GM23338 (cell line): ENCODE data around the gene ITPRID2. TPM values are rescaled to one million over a fixed set of nuclear protein-coding genes. Genes with fewer than 3 reads are reported as not detected.

ENCODE experiments used
- ATAC-seq: fragments of 200-7000 bp; cut with Tn5 transposase; 3 replicates; pipeline ENCODE4 v1.9.1; 2020
- DNase-seq: peaks from one replicate; pipeline ENCODE4 v3.0.0-alpha.2; 2015; ENCODE audit warnings: low spot score
- H2AFZ ChIP-seq: fragments of 200-600 bp; sonication (generic); 2 replicates; pipeline ENCODE4 v1.8.0; 2016; ENCODE audit warnings: antibody characterized with exemption, mild to moderate bottlenecking, moderate library complexity
- H3F3A ChIP-seq: fragments of 200-600 bp; sonication (generic); replicated peaks from 2 replicates; pipeline ENCODE4 v1.8.0; 2017; ENCODE audit warnings: antibody characterized with exemption, mixed run types, low read depth
- H3K27ac ChIP-seq: fragments of 200-600 bp; sonication (generic); 2 replicates; pipeline ENCODE4 v1.6.1; 2016; ENCODE audit warnings: low read depth
- H3K27me3 ChIP-seq: fragments of 200-600 bp; sonication (generic); 2 replicates; pipeline ENCODE4 v1.8.0; 2016; ENCODE audit warnings: mild to moderate bottlenecking, mixed run types, moderate library complexity; ENCODE audit not compliant: insufficient read depth
- H3K36me3 ChIP-seq: fragments of 200-600 bp; sonication (generic); 2 replicates; pipeline ENCODE4 v1.8.0; 2016; ENCODE audit warnings: mild to moderate bottlenecking; ENCODE audit not compliant: insufficient read depth
- H3K4me1 ChIP-seq: fragments of 200-600 bp; sonication (generic); 2 replicates; pipeline ENCODE4 v1.8.0; 2016; ENCODE audit warnings: mild to moderate bottlenecking, moderate library complexity; ENCODE audit not compliant: insufficient read depth
- H3K4me2 ChIP-seq: fragments of 200-600 bp; sonication (generic); 2 replicates; pipeline ENCODE4 v1.7.1; 2017; ENCODE audit warnings: mixed run types
- H3K4me3 ChIP-seq: fragments of 200-600 bp; sonication (generic); 2 replicates; pipeline ENCODE4 v1.6.1; 2016; ENCODE audit warnings: mixed run types
- H3K79me2 ChIP-seq: fragments of 200-600 bp; sonication (generic); replicated peaks from 2 replicates; pipeline ENCODE4 v1.8.0; 2017; ENCODE audit warnings: mild to moderate bottlenecking; ENCODE audit not compliant: insufficient read depth
- H3K9me2 ChIP-seq: fragments of 200-600 bp; sonication (generic); 2 replicates; pipeline ENCODE4 v1.8.0; 2017; ENCODE audit not compliant: insufficient read depth
- H4K20me1 ChIP-seq: fragments of 200-600 bp; sonication (generic); replicated peaks from 2 replicates; pipeline ENCODE4 v1.8.0; 2017; ENCODE audit warnings: mild to moderate bottlenecking; ENCODE audit not compliant: insufficient read depth
- H3K27ac Mint-ChIP-seq: 2 replicates; pipeline ENCODE4 v1.8.0; 2020; ENCODE audit warnings: inconsistent platforms, mild to moderate bottlenecking, moderate library complexity, mixed read lengths
- H3K27me3 Mint-ChIP-seq: 3 replicates; pipeline ENCODE4 v1.8.0; 2022; ENCODE audit warnings: low read depth, mild to moderate bottlenecking, moderate library complexity, mixed read lengths, inconsistent platforms; ENCODE audit not compliant: insufficient read depth, poor library complexity
- H3K36me3 Mint-ChIP-seq: 3 replicates; pipeline ENCODE4 v1.8.0; 2021; ENCODE audit warnings: low read depth, mild to moderate bottlenecking, inconsistent platforms, moderate library complexity, mixed read lengths
- H3K4me1 Mint-ChIP-seq: 3 replicates; pipeline ENCODE4 v1.8.0; 2020; ENCODE audit warnings: mild to moderate bottlenecking, inconsistent platforms, mixed read lengths
- H3K4me3 Mint-ChIP-seq: 3 replicates; pipeline ENCODE4 v1.8.0; 2021; ENCODE audit warnings: moderate library complexity, mild to moderate bottlenecking, inconsistent platforms, mixed read lengths
- H3K9me3 Mint-ChIP-seq: 3 replicates; pipeline ENCODE4 v1.8.0; 2020; ENCODE audit warnings: moderate library complexity, mild to moderate bottlenecking, inconsistent platforms, mixed read lengths
- EZH2 ChIP-seq: fragments of 200-600 bp; sonication (generic); IDR thresholded peaks from one replicate; pipeline ENCODE4 v1.8.0; 2017; ENCODE audit warnings: antibody characterized with exemption, mild to moderate bottlenecking, low read depth; ENCODE audit not compliant: unreplicated experiment
- EZH2phosphoT487 ChIP-seq: fragments of 200-600 bp; sonication (generic); IDR thresholded peaks from one replicate; pipeline ENCODE4 v1.8.1; 2018; ENCODE audit warnings: antibody characterized with exemption; ENCODE audit not compliant: unreplicated experiment
- STAT1 ChIP-seq: IDR thresholded peaks from one replicate; pipeline ENCODE4 v1.6.1; 2016; ENCODE audit warnings: antibody characterized with exemption; ENCODE audit not compliant: unreplicated experiment
- ZNF331 ChIP-seq: fragments of 250-450 bp; sonication (Bioruptor Pico); IDR thresholded peaks from 2 replicates; pipeline ENCODE4 v1.5.0; 2020; ENCODE audit warnings: low read depth, mild to moderate bottlenecking, moderate library complexity
- polyA plus RNA-seq: library from polyadenylated mRNA; unstranded; fragments of >200 nt; fragmentation: Nextera tagmentation; extraction: Ambion mirVana; gene quantifications from 2 replicates; pipeline ENCODE4 v1.2.1, GENCODE V29; 2016
- total RNA-seq: library from RNA; depleted of rRNA; stranded (reverse); fragments of >200 nt; shearing (Covaris generic); gene quantifications from 2 replicates; pipeline ENCODE4 v1.2.3, GENCODE V29; 2014
- TF ChIP-seq, protein P1 (sequence below): fragments of 250-450 bp; sonication (Bioruptor Pico); IDR thresholded peaks from 2 replicates; pipeline ENCODE4 v1.5.0; 2020; ENCODE audit warnings: mild to moderate bottlenecking, moderate library complexity
- TF ChIP-seq, protein P2 (sequence below): IDR thresholded peaks from one replicate; pipeline ENCODE4 v1.6.1; 2018; ENCODE audit warnings: antibody characterized with exemption; ENCODE audit not compliant: unreplicated experiment
- TF ChIP-seq, protein P3 (sequence below), 2 experiments: fragments of 200-600 bp in 1 of 2; sonication (generic) in 1 of 2; conservative IDR thresholded peaks; 2 replicates each; pipeline versions ENCODE4 v1.5.1 to v1.6.1; 2016 to 2017; ENCODE audit warnings: antibody characterized with exemption in 2 of 2, low read depth in 2 of 2, mild to moderate bottlenecking in 2 of 2, moderate library complexity in 1 of 2

ITPRID2 gene
- total and polyA plus RNA-seq, 2 experiments from 2014 or later, result 4.4 to 12.0 TPM

DNA sequence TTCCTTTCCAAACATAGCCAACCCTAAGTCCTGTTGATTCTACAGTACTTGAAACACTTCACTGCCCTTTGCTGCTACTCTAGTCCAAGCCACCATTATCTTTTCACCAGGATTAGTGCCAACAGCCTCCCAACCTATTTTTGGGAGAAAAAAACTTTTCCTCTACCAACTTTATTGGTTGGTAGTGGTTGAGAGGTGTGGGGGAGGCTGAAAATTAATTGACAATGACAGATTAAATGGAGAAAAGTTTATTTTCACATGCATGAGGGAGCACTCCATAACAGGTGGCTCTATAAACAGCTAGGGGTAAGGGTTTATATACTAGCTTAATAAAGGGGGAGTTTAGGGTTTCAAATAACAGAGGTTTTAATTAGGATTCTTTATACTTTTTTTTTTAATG, 37.8 kb upstream of the ITPRID2 start:
- peaks cover 21% of the 10 kb centered on the region for H3K4me1 Mint-ChIP-seq
- no peak for ATAC-seq
- no peaks in the 10 kb centered on the region for H3K9me3 Mint-ChIP-seq

DNA sequence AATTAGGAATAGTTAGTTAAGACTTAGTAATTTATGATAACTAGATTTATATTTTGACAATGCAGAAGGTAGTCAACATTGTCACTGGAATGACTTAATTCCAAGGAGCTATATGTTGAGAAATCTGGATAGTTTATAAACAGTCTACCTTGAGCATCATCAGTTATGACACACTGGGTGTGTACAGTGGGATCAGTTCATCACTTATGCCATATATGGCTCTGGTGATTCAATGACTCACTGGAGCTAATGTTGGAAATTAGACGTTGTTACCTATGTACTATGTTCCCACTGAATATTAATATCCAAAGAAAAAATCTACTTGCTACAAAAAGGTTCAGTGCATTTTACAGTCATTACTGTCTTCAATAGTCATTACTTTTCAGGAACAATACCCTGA, 34.0 kb upstream of the ITPRID2 start:
- no peaks in the 10 kb centered on the region for H3K9me2 ChIP-seq
- H3K36me3 ChIP-seq, result no peaks in the 10 kb centered on the region
- peaks cover 8% of the 10 kb centered on the region for H3K4me1 Mint-ChIP-seq
- no peaks in the 10 kb centered on the region for H3K27me3 ChIP-seq
- H2AFZ ChIP-seq, result no peak overlapping the region
- no peak overlapping the region for H3K27ac ChIP-seq
- no peak overlapping the region for H3K4me3 ChIP-seq
- no peak for DNase-seq
- no peaks in the 10 kb centered on the region for H3K27me3 Mint-ChIP-seq
- no peak for ATAC-seq
- H3K4me1 ChIP-seq, result 0 out of 2 replicates have a peak, but pooled peaks cover 2% of the 10 kb centered on the region
- no peaks in the 10 kb centered on the region for H3K36me3 Mint-ChIP-seq
- H3K9me3 Mint-ChIP-seq, result no peaks in the 10 kb centered on the region
- no peaks in the 10 kb centered on the region for H4K20me1 ChIP-seq
- no peaks in the 10 kb centered on the region for H3K79me2 ChIP-seq
- no peak overlapping the region for H3K27ac Mint-ChIP-seq
- no peaks in the 10 kb centered on the region for H3F3A ChIP-seq
- no peak overlapping the region for H3K4me3 Mint-ChIP-seq
- H3K4me2 ChIP-seq, result no peak overlapping the region
- TF ChIP-seq EZH2 (no peak), EZH2phosphoT487 (no peak)
- TF ChIP-seq, protein P1, sequence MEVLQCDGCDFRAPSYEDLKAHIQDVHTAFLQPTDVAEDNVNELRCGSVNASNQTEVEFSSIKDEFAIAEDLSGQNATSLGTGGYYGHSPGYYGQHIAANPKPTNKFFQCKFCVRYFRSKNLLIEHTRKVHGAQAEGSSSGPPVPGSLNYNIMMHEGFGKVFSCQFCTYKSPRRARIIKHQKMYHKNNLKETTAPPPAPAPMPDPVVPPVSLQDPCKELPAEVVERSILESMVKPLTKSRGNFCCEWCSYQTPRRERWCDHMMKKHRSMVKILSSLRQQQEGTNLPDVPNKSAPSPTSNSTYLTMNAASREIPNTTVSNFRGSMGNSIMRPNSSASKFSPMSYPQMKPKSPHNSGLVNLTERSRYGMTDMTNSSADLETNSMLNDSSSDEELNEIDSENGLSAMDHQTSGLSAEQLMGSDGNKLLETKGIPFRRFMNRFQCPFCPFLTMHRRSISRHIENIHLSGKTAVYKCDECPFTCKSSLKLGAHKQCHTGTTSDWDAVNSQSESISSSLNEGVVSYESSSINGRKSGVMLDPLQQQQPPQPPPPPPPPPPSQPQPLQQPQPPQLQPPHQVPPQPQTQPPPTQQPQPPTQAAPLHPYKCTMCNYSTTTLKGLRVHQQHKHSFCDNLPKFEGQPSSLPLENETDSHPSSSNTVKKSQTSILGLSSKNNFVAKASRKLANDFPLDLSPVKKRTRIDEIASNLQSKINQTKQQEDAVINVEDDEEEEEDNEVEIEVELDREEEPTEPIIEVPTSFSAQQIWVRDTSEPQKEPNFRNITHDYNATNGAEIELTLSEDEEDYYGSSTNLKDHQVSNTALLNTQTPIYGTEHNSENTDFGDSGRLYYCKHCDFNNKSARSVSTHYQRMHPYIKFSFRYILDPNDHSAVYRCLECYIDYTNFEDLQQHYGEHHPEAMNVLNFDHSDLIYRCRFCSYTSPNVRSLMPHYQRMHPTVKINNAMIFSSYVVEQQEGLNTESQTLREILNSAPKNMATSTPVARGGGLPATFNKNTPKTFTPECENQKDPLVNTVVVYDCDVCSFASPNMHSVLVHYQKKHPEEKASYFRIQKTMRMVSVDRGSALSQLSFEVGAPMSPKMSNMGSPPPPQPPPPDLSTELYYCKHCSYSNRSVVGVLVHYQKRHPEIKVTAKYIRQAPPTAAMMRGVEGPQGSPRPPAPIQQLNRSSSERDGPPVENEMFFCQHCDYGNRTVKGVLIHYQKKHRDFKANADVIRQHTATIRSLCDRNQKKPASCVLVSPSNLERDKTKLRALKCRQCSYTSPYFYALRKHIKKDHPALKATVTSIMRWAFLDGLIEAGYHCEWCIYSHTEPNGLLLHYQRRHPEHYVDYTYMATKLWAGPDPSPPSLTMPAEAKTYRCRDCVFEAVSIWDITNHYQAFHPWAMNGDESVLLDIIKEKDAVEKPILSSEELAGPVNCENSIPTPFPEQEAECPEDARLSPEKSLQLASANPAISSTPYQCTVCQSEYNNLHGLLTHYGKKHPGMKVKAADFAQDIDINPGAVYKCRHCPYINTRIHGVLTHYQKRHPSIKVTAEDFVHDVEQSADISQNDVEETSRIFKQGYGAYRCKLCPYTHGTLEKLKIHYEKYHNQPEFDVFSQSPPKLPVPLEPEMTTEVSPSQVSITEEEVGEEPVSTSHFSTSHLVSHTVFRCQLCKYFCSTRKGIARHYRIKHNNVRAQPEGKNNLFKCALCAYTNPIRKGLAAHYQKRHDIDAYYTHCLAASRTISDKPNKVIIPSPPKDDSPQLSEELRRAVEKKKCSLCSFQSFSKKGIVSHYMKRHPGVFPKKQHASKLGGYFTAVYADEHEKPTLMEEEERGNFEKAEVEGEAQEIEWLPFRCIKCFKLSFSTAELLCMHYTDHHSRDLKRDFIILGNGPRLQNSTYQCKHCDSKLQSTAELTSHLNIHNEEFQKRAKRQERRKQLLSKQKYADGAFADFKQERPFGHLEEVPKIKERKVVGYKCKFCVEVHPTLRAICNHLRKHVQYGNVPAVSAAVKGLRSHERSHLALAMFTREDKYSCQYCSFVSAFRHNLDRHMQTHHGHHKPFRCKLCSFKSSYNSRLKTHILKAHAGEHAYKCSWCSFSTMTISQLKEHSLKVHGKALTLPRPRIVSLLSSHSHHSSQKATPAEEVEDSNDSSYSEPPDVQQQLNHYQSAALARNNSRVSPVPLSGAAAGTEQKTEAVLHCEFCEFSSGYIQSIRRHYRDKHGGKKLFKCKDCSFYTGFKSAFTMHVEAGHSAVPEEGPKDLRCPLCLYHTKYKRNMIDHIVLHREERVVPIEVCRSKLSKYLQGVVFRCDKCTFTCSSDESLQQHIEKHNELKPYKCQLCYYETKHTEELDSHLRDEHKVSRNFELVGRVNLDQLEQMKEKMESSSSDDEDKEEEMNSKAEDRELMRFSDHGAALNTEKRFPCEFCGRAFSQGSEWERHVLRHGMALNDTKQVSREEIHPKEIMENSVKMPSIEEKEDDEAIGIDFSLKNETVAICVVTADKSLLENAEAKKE (CRISPR knock-in tag), result no peak

More for the DNA sequence above, 37.8 kb upstream of the ITPRID2 start:
- H3K36me3 Mint-ChIP-seq, result no peaks in the 10 kb centered on the region
- TF ChIP-seq, protein P2, sequence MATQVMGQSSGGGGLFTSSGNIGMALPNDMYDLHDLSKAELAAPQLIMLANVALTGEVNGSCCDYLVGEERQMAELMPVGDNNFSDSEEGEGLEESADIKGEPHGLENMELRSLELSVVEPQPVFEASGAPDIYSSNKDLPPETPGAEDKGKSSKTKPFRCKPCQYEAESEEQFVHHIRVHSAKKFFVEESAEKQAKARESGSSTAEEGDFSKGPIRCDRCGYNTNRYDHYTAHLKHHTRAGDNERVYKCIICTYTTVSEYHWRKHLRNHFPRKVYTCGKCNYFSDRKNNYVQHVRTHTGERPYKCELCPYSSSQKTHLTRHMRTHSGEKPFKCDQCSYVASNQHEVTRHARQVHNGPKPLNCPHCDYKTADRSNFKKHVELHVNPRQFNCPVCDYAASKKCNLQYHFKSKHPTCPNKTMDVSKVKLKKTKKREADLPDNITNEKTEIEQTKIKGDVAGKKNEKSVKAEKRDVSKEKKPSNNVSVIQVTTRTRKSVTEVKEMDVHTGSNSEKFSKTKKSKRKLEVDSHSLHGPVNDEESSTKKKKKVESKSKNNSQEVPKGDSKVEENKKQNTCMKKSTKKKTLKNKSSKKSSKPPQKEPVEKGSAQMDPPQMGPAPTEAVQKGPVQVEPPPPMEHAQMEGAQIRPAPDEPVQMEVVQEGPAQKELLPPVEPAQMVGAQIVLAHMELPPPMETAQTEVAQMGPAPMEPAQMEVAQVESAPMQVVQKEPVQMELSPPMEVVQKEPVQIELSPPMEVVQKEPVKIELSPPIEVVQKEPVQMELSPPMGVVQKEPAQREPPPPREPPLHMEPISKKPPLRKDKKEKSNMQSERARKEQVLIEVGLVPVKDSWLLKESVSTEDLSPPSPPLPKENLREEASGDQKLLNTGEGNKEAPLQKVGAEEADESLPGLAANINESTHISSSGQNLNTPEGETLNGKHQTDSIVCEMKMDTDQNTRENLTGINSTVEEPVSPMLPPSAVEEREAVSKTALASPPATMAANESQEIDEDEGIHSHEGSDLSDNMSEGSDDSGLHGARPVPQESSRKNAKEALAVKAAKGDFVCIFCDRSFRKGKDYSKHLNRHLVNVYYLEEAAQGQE, result no peak
- TF ChIP-seq, protein P3, sequence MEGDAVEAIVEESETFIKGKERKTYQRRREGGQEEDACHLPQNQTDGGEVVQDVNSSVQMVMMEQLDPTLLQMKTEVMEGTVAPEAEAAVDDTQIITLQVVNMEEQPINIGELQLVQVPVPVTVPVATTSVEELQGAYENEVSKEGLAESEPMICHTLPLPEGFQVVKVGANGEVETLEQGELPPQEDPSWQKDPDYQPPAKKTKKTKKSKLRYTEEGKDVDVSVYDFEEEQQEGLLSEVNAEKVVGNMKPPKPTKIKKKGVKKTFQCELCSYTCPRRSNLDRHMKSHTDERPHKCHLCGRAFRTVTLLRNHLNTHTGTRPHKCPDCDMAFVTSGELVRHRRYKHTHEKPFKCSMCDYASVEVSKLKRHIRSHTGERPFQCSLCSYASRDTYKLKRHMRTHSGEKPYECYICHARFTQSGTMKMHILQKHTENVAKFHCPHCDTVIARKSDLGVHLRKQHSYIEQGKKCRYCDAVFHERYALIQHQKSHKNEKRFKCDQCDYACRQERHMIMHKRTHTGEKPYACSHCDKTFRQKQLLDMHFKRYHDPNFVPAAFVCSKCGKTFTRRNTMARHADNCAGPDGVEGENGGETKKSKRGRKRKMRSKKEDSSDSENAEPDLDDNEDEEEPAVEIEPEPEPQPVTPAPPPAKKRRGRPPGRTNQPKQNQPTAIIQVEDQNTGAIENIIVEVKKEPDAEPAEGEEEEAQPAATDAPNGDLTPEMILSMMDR (conservative IDR thresholded peaks at IDR 0.05; ENCODE audit: low read depth in 2 of 2), result no peak
- TF ChIP-seq STAT1 (no peak), ZNF331 (no peak), EZH2phosphoT487 (no peak)
- peaks cover 19% of the 10 kb centered on the region for H3K4me1 ChIP-seq
- H3K36me3 ChIP-seq, result no peaks in the 10 kb centered on the region
- no peak overlapping the region for H3K4me3 ChIP-seq
- no peak overlapping the region for H3K4me2 ChIP-seq
- no peaks in the 10 kb centered on the region for H3K79me2 ChIP-seq
- H3K27ac Mint-ChIP-seq, result no peak overlapping the region
- H2AFZ ChIP-seq, result no peak overlapping the region
- no peak overlapping the region for H3K27ac ChIP-seq
- no peaks in the 10 kb centered on the region for H3K27me3 Mint-ChIP-seq
- H4K20me1 ChIP-seq, result no peaks in the 10 kb centered on the region
- no peak overlapping the region for H3K4me3 Mint-ChIP-seq
- H3F3A ChIP-seq, result no peaks in the 10 kb centered on the region
- H3K9me2 ChIP-seq, result no peaks in the 10 kb centered on the region
- no peaks in the 10 kb centered on the region for H3K27me3 ChIP-seq
- DNase-seq, result no peak
